Right kidney (tissue), 1 donor: ENCODE measurements around the gene PAX7.
"Not testable (repeated sequence)": the region's sequence is repeated elsewhere in the genome, so short reads cannot be mapped to it uniquely, and the experiment has no call there.

ENCODE experiments used
- DNase-seq: peaks from one replicate; pipeline ENCODE4 v3.0.0-alpha.2; 2016

Gene PAX7

DNA sequence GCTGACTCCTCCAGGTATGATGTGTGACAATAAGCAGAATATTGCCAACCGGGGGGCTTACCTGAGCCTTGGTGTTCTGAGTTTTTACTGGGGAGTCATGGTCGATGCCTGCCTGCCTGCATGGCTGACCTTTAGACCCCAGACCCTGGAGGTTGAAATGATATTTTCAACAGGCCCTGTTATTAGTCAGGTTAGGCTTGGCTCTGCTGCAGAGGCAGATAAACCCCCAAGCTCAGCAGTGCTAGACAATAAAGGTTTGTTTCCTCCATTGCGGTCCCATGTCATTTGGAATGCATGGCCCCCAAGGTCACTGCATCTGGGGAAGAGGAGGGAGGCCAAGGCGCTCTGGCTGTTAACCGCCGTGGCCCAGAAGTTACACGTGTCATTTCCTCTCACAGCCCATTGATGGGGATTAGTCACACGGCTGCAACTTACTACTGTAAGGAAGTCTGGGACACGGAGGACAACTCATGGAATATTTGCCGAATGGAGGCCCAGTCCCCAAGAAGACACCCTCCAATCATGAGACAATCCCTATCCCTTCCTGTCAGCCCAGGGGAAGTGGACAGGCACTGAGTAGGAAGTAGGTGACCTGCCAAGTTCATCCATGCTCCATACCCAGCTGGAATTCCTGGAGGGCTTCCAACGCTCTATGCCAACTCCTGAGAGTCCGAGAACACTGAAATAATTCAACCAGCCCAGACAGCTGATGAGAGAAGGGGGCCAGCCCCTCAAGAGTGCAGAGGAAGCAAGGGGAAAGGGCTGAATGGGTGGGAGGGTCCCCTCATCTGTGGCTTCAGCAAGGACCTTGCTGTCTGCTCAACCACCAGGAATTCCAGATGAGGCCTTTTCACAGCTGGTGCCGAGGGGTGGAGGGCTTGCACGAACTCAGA lies 131.5 kb downstream of the PAX7 start:
- no peak for DNase-seq

DNA sequence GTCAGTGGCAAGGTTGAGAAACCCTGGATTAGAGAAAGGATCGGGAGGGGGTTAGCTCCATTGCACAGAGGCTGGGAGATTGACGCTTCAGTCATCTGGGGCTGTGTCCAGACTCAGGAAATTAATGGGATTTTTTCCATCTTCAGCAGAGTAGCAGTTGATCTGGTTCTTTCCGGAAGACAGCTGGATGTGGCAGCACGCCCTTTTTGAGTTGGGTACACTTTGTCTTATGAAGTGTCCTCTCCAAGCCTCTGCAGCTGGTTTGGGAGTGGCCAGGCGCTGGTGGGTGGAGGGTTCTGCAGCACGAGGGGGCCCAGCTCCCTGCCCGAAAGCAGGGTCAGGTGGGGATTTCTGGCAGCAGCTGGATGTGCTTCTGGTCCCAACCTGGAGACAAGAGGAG lies 133.7 kb downstream of the PAX7 start:
- DNase-seq, result no peak

DNA sequence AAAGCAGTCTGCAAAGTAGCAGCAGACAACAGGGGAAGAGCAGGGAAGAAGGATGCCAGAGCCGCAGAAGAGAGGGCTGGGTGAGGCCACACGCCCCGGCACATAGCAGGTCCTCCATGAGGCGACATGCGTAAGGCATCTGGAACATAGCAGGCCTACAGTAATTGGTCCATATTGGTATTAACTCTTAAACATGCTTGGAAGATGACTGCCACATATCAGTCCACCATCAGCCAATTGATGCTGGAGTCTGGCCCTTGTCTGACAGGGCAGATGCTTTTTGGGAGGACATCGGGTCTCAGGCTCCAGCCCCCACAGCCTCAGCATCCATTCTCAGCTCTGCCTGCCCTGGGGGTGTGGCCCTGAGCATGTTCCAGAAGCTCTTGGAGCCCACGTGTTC lies 135.1 kb downstream of the PAX7 start:
- DNase-seq, result no peak

DNA sequence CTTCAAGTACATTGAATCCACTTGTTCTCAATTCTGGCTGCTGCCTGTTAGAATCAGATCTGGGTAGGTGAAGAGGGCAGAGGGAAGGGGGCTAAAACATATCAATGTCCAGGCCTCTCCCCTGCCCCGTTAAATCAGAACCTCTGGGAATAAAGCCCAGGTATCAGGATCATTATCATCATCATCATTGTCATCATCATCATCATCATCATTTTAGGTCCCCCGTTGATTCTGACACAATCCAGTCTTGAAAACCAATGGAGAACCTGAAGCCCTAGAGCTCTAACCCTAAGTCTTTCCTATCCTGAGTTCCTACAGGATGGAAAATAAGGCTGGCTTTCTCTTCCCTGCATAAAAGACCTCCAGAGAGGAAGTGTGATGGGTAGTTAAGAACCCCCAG lies 135.7 kb downstream of the PAX7 start:
- no peak for DNase-seq

DNA sequence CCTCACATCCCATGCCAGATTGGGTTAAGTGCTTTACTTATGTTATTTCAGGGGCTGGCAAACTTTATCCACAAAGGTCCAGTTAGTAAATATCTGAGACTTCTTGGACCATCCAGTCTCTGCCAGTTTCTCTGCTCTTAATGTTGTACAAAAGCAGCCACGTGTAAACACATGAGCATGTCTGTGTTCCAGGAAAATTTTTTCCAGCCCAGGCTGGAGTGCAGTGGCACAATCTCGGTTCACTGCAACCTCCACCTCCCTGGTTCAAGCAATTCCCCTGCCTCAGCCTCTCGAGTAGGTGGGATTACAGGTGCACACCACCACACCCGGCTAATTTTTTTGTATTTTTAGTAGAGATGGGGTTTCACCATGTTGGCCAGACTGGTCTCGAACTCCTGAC lies 136.9 kb downstream of the PAX7 start:
- not testable (repeated sequence) for DNase-seq

DNA sequence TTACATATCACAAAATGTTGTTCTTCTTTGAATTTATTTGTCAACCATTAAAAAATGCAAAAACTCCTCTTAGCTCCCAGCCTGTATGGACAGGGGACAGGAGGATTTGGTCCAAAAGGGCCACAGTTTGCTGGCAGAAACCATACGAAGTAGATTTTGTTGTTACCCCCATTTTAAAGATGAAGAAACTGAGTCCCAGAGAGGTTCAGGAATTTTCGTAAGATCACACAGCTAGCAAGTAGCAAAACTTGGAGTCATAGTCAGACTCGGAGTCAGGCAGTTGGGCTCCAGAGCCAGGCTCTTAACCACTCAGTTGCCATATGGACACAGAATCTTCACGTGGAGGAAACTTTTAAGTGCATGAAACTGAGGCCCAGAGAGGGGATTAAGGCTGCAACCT lies 137.4 kb downstream of the PAX7 start:
- no peak for DNase-seq

DNA sequence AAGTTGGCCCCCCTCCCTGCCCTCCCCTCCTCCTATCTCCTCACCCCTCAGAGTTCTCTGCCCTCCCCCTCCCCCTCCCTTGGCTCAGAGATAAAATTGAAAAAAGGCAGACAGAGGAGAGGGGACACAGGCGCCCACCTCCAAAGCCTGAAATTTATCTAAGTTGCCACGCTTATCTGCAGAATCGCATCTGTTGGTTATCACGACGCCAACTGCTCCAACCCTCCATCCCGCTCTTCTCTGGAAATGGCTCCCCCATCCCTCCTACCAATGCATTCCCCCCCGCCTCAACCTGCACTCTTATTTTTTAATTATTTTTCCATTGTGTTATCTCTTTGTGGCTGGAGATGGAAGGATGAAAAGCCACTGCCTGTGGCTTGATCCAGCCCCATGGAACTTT lies 138.5 kb downstream of the PAX7 start:
- no peak for DNase-seq

DNA sequence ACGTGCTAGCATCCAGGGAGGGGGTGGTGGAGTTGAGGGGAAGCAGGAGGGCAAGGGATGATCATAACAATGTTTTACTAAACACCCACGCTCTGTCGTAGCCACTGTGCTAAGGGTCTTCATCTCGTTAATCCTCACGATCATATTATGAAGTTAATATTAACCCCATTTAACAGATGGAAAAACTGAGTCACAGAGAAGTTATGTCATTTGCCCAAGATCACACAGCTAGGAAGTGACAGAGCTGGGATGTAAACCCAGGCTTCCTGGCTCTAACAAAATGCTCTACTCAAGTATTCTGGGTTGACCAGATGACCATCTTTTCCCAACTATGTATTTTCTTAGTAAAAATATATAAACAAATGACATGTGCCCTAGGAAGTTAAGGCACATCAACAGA lies 140.2 kb downstream of the PAX7 start:
- DNase-seq, result no peak

DNA sequence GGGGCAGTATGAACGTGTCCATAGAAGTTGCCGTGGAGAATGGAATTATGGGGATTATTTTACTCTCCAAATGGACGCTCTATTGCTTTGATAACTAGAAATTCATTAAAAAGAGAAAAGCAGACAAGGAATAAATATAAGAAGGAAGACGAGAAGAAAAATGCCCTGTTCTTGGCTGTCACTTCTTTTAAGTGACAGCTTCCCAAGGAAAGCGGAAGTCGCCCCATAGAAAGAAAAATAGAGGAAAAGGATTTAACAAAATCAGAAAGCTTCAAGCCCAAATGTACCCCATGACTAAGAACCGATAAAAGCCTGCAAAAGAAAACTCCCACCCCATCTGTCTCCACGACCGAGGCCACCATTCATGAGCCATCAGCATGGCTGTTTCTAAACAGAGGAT lies 143.1 kb downstream of the PAX7 start:
- no peak for DNase-seq

DNA sequence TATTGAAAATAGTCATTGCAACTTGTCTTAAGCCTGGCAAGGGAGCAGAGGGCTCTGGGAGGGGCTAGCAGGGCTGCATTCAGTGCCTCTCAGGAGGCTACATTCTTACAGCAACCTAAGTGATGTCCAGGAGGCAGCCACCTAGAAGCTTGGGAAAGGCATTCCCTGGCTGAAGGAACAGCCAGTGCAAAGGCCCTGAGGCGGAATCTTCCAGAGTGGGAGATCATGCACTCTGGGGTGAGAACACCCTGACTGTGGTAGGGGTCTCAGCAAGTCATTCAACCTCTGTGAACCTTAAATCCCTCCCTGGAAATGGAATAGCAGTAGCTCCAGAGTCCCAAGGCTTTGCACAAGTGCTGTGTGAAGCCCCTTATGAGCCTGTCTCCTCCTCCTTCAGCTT lies 144.7 kb downstream of the PAX7 start:
- DNase-seq, result no peak

DNA sequence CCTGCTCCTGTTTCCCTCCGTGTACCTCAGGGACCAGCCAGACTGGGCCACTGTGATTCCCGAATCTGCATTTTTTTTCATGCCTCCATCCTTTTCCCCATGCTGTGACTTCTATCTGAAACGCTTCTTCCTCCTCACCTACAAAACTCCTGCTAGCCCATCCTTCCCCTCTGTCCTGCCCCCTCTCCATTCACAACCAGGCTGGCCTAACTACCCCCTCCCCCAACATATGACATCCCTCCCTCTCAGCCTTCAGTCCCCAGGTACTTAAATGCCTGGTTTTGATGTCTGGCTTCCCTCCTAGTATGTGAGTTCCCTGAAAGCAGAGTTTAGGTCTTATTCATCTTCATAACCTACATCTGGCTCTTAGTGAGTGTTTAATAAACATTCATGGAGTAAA lies 146.1 kb downstream of the PAX7 start:
- DNase-seq, result no peak

DNA sequence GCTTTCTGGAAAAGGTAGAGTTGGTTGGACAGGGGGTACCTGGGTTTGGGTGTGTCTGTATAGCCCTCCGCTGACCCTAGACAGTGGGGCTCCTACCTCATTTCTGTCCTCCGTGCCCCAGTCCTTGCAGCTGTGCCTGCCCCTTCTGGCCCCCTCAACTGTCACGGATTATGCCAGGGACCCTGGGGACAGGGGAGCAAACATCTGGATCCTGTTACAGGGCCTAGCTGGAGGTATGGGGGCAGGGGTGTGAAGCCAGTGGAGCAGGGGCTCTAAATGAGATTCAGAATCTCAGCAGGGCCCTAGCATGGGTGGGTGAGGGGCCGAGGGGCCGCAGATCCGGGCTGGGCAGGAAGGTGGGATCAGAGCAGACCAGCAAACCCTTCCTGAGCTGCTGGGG lies 147.8 kb downstream of the PAX7 start:
- DNase-seq, result no peak

DNA sequence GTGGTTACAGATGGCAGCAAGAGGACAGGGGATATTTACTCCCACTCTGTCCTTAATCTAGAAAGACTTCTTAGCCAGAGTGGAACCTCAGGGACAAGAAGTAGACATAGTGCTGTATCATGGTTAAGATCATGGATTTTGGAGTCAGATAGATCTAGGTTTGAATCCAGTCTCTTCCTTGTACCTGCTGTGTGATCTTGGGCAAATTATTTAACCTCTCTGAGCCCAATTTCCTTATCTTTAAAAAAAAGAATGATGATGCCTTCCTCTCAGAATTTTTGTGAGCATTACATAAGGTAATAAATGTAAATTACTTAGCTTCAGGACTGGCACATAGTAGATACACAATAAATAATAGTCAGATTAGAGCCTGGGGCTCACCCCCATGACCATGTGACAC lies 150.4 kb downstream of the PAX7 start:
- no peak for DNase-seq

DNA sequence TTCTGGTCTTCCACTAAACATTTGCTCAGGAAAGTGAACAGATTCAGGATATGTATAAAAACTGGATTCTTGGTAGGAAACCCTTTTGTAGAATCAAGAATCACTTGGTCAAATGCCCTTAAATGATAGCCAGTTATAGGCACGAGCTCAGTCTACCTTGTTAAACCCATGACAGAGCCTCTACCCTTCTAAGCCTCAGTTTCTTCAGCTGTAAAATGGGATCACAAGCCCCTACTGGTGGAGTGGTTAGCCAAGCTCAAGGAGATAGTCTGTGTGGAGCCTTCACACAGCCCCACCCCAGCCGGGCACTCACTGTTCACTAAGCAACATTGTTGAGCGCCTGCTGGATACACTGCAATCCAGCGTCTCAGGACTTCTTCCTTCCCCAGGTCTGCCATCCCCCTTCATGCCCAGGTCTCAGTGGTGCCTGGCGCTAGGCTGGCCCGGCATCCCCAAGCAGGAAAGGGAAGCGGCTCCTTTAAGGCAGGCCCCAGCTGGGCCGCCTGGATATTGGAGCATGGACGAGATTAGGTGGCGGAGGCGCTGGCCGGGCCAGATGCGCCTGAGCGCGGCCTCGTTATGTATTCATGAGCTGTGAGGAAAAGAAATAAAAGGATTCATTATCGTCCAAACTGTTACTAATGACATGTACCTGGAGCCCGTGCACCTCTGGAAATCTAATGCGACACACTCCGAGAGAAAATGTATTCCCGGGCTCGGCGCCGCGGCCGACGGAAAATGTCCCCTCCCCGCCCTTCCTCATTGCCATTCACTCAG lies 153.2 kb downstream of the PAX7 start:
- peak; percentile 48 for DNase-seq

DNA sequence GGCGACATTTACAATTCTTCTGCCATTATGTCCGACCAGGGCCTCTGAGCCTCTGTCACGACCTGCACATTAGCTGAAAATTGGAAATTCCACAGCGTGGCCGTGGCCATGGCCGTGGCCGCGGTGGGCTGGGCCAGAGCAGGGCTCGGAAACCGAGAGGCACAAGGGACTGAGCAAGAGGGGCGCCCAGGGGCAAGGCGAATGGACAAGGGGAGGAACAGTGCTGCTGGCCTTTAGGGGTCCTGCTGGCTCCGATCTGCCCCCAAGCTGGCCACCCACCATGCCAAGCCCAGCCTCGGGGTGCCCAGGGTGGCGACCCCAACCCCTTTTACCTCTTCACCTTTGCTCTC lies 153.8 kb downstream of the PAX7 start:
- no peak for DNase-seq

DNA sequence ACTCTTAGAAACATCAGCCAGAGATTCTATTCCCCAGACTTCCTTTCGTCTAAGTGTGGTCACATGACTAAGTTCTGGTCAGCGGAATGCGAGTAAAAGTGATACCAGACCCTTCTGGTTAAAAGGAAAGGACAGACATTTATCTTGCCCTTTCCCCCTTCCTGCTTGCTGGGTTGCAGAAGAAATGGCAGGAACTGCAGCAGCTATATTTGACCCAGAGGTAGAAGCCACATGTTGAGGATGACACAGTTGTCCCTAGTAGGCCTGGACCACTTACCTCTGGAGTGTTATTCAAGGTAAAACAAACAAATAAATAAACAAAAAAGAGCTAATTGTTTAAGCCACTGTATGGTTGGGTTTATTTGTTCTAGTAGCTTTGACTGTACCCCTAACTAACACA lies 155.5 kb downstream of the PAX7 start:
- no peak for DNase-seq

DNA sequence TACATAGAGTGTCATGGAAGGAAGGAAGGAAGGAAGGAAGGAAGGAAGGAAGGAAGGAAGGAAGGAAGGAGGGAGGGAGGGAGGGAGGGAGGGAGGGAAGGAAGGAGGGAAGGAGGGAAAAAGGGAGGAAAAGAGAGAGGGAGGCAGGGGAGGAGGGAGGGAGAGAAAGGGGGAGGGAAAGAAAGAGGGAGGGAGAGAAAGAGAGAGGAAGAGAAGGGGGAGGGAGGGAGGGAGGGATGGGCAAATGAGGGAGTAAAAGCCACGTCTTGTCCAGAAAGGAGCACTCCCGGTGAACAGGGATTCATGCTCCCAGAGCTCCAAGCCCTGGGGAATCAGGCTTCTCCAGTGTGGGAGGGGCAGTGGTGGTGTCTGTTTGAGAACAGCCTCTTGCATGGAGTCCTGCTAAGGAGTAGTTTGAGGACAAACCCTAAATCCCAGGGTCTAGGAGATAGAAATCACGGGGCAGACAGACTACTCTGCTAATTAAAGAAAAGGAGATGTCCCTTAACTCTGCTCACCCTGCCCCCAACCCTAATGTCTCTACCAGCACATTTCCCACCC lies 157.3 kb downstream of the PAX7 start:
- DNase-seq, result no peak

DNA sequence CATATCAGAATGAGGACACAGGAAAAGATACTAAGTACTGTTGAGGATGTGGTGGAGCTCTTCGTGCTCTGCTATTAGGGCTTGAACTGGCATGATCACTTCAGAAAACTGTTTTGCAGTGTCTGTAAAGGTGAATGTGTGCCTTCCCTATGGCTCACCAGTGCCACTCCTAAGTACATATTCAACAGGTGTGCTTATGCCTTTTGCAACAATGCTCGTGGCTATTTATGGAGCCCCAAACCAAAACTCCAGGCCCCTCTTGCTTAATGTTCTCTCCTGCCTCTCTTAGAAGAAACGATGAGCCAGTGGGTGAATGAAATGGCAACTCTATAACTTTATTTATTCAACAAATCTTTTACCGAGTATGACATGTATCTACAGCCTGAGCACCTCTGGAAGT lies 158.6 kb downstream of the PAX7 start:
- DNase-seq, result no peak

DNA sequence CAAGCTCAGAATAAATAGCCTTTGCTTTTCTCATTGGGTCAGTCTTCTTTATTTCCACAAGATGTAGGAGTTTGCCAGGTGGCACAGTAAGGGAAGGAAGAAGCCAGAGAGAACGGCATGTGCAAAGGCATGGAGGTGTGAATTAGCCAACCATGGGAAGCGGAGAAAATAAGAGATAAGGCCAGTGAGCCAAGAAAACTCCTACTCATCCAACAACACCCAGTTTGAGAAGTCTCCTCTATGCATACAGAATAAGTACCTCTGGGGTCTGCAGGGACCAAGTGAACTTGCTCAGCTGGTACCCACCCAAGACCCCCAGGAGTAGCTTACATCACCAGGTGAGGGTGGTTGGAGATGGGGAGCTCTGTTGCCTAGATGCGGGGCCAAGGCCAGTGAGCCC lies 162.1 kb downstream of the PAX7 start:
- DNase-seq, result no peak

DNA sequence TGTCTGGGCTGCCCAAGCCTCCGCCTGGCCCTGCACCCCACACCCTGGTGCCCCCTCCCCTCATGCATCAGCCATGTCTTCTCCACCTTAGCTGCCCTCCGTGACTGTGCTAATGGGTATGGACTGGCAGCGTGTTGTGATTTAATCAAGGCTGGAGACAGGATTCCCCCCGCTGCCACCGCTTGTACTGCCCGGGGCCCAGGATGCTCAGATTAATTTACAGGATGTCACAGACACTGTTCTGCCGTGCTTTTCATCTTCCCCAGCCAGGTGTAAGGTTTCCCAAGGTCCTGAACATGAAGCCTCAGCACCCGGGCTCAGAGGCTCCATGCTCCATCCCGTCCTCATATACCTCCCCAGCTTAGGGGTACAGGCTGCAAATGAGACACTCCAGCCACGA lies 162.5 kb downstream of the PAX7 start:
- DNase-seq, result no peak

DNA sequence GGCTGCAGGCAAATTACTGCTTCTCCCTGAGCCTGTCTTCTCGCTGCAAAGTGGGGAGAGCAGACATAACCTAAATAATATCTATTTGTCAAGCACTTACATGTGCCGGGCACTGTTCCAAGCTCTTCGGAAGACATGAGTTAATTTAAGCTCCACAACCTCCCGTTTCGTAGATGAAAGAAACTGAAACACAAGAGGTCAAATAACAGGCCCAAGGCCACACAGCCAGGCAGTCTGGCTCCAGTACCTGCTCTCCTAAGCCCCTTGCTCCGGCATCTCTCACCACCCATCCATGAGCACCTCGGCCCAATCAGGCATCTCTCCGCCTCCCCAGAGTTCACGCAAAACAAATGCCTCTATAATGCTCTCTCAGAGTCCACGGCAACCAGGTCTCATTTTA lies 163.4 kb downstream of the PAX7 start:
- DNase-seq, result no peak

DNA sequence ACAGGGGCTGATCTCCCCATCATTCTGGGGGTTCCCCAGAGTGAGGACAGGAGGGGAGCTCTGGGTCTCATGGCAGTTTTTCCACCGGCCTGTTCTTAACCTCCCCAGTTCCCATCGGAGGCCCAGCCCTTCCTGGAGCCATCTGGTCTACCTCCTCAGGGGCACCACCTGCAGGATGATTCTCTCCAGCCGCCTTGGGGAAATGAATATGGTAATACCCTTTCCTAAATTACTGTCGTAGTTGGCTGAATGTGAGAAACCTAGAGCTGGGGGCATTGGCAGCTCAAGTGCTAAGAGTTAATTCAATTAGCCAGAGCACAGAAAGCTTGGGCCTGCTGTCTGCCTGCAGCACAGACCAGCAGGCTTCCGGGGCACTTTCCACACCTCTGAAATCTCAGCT lies 163.9 kb downstream of the PAX7 start:
- no peak for DNase-seq

DNA sequence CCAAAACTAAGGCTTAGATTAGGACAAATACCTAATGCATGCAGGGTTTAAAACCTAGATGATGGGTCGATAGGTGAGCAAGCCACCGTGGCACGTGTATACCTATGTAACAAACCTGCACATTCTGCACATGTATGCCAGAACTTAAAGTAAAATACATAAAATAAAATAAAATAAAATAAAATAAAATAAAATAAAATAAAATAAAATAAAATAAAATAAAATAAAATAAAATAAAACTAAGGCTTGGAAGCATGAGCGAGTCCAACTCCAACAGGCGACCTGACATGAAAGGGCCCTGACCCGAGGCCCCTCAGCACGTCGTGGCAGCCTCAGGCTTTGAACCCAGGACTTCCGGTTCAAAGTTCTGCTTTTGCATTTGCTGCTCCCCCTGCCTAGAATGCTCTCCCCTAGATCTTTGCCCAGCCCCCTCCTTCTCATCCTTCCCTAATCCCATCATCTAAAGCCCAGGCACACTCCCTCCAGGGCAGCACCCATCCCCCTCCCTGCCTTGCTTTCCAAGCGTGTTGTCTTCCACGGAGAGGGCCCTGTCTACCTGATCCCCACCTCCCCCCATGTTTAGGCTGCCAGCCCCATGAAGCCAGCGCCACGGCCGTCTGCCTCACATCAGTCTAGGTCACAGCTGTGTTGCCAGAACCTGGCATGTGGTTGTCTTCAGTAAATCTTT lies 164.5 kb downstream of the PAX7 start:
- no peak for DNase-seq
